IgD-negative memory B cell (primary cell): ENCODE data around the gene ADI1. TPM values are rescaled to one million over a fixed set of nuclear protein-coding genes. Genes with fewer than 3 reads are reported as not detected.
"Not testable (repeated sequence)": the region's sequence is repeated elsewhere in the genome, so short reads cannot be mapped to it uniquely, and the experiment has no call there.

Source experiments
- H3K27ac Mint-ChIP-seq, 3 donors: one replicate each; pipeline ENCODE4 v1.8.0; 2020 to 2022; ENCODE audit warnings: mild to moderate bottlenecking in 3 of 3, mixed read lengths in 3 of 3, moderate library complexity in 1 of 3
- H3K27me3 Mint-ChIP-seq: one replicate; pipeline ENCODE4 v1.8.0; 2021; ENCODE audit warnings: mixed read lengths
- H3K36me3 Mint-ChIP-seq: one replicate; pipeline ENCODE4 v1.8.0; 2020; ENCODE audit warnings: mild to moderate bottlenecking, mixed read lengths
- H3K4me1 Mint-ChIP-seq, 3 donors: one replicate each; pipeline ENCODE4 v1.8.0; 2020 to 2022; ENCODE audit warnings: mixed read lengths in 3 of 3, mild to moderate bottlenecking in 1 of 3
- H3K4me3 Mint-ChIP-seq, 4 donors: one replicate each; pipeline ENCODE4 v1.8.0; 2020 to 2022; ENCODE audit warnings: mild to moderate bottlenecking in 4 of 4, mixed read lengths in 4 of 4, moderate library complexity in 3 of 4
- H3K9me3 Mint-ChIP-seq, 3 donors: one replicate each; pipeline ENCODE4 v1.8.0; 2020 to 2021; ENCODE audit warnings: mixed read lengths in 3 of 3, mild to moderate bottlenecking in 1 of 3
- polyA plus RNA-seq: library from polyadenylated mRNA; unstranded; fragments of 300-500 nt; fragmentation: Illumina TruSeq; gene quantifications from one replicate; pipeline ENCODE4 v1.2.3, GENCODE V29; 2021

ADI1 gene
- polyA plus RNA-seq, 1 donor from 2014 or later, result 38.2 TPM

GRCh38 chr2:3517948-3518495 is 1.3 kb downstream of the ADI1 start:
- H3K4me3 Mint-ChIP-seq, result peak overlapping the region; percentile 91 to 97 (median 92)
- peaks cover 26 to 32% (median 30%) of the 10 kb centered on the region in 3 donors for H3K4me1 Mint-ChIP-seq
- H3K27ac Mint-ChIP-seq, result peak overlapping the region; percentile 89 to 99 (median 94)
- no peaks in the 10 kb centered on the region for H3K27me3 Mint-ChIP-seq
- H3K36me3 Mint-ChIP-seq, result peaks cover 18% of the 10 kb centered on the region
- peaks cover 0 to 5% (median 4%) of the 10 kb centered on the region in 3 donors for H3K9me3 Mint-ChIP-seq

GRCh38 chr2:3516831-3517230 is 2.5 kb downstream of the ADI1 start:
- H3K4me3 Mint-ChIP-seq, result peak overlapping the region in 1 of 4 donors; percentile 97
- peak overlapping the region in 1 of 3 donors; percentile 61 for H3K27ac Mint-ChIP-seq
- peaks cover 0 to 5% (median 4%) of the 10 kb centered on the region in 3 donors for H3K9me3 Mint-ChIP-seq
- peaks cover 20% of the 10 kb centered on the region for H3K36me3 Mint-ChIP-seq
- H3K4me1 Mint-ChIP-seq, result peaks cover 23 to 31% (median 26%) of the 10 kb centered on the region in 3 donors
- H3K27me3 Mint-ChIP-seq, result no peaks in the 10 kb centered on the region

GRCh38 chr2:3515438-3515837 is 3.9 kb downstream of the ADI1 start:
- Mint-ChIP-seq H3K36me3 (peaks cover 25% of the 10 kb centered on the region), H3K27ac (peak overlapping the region in 1 of 3 donors; percentile 54), H3K4me3 (peak overlapping the region in 1 of 4 donors; percentile 58), H3K4me1 (peaks cover 13 to 20% (median 13%) of the 10 kb centered on the region in 3 donors)
- not testable (repeated sequence) for H3K9me3 Mint-ChIP-seq, H3K27me3 Mint-ChIP-seq

GRCh38 chr2:3513026-3513810 is 6.1 kb downstream of the ADI1 start:
- Mint-ChIP-seq H3K9me3 (peaks cover 4 to 10% (median 5%) of the 10 kb centered on the region in 3 donors), H3K36me3 (peaks cover 36% of the 10 kb centered on the region), H3K4me1 (peaks cover 6 to 11% (median 10%) of the 10 kb centered on the region in 3 donors), H3K4me3 (no peak overlapping the region), H3K27ac (peak overlapping the region in 1 of 3 donors; percentile 16), H3K27me3 (no peaks in the 10 kb centered on the region)

GRCh38 chr2:3512086-3512485 is 7.2 kb downstream of the ADI1 start:
- peaks cover 2 to 10% (median 6%) of the 10 kb centered on the region in 3 donors for H3K4me1 Mint-ChIP-seq
- peak overlapping the region in 1 of 4 donors; percentile 6 for H3K4me3 Mint-ChIP-seq
- no peak overlapping the region for H3K27ac Mint-ChIP-seq
- H3K9me3 Mint-ChIP-seq, result peaks cover 4 to 10% (median 5%) of the 10 kb centered on the region in 3 donors
- H3K36me3 Mint-ChIP-seq, result peaks cover 43% of the 10 kb centered on the region
- H3K27me3 Mint-ChIP-seq, result no peaks in the 10 kb centered on the region

- Mint-ChIP-seq H3K27ac (no peak overlapping the region), H3K36me3 (peaks cover 26% of the 10 kb centered on the region)
Measured at GRCh38 chr2:3505771-3506170, 13.6 kb downstream of the ADI1 start.

GRCh38 chr2:3504741-3505140 is 14.6 kb downstream of the ADI1 start:
- H3K9me3 Mint-ChIP-seq, result peaks cover 0 to 5% (median 3%) of the 10 kb centered on the region in 3 donors
- H3K27ac Mint-ChIP-seq, result no peak overlapping the region
- peaks cover 22% of the 10 kb centered on the region for H3K36me3 Mint-ChIP-seq
- H3K4me3 Mint-ChIP-seq, result no peak overlapping the region
- peaks cover 0 to 4% (median 3%) of the 10 kb centered on the region in 3 donors for H3K4me1 Mint-ChIP-seq
- no peaks in the 10 kb centered on the region for H3K27me3 Mint-ChIP-seq

More at GRCh38 chr2:3505771-3506170, 13.6 kb downstream of the ADI1 start:
- Mint-ChIP-seq H3K4me1 (peaks cover 0 to 4% (median 3%) of the 10 kb centered on the region in 3 donors), H3K9me3 (peaks cover 0 to 5% (median 5%) of the 10 kb centered on the region in 3 donors), H3K4me3 (no peak overlapping the region), H3K27me3 (no peaks in the 10 kb centered on the region)

GRCh38 chr2:3503483-3503882 is 15.8 kb downstream of the ADI1 start:
- Mint-ChIP-seq H3K4me3 (no peak overlapping the region), H3K36me3 (peaks cover 25% of the 10 kb centered on the region), H3K27ac (no peak overlapping the region), H3K4me1 (peaks cover 0 to 3% (median 2%) of the 10 kb centered on the region in 3 donors), H3K27me3 (no peaks in the 10 kb centered on the region), H3K9me3 (peaks cover 0 to 2% (median 2%) of the 10 kb centered on the region in 3 donors)

GRCh38 chr2:3503046-3503445 is 16.3 kb downstream of the ADI1 start:
- H3K27ac Mint-ChIP-seq, result peak overlapping the region in 1 of 3 donors; percentile 63
- peaks cover 22% of the 10 kb centered on the region for H3K36me3 Mint-ChIP-seq
- H3K9me3 Mint-ChIP-seq, result peaks cover 0 to 2% (median 0%) of the 10 kb centered on the region in 3 donors
- H3K27me3 Mint-ChIP-seq, result no peaks in the 10 kb centered on the region
- H3K4me3 Mint-ChIP-seq, result no peak overlapping the region
- peaks cover 0 to 3% (median 0%) of the 10 kb centered on the region in 3 donors for H3K4me1 Mint-ChIP-seq

- peaks cover 0 to 2% (median 0%) of the 10 kb centered on the region in 3 donors for H3K9me3 Mint-ChIP-seq
- H3K27ac Mint-ChIP-seq, result no peak overlapping the region
- H3K4me1 Mint-ChIP-seq, result peaks cover 0 to 3% (median 0%) of the 10 kb centered on the region in 3 donors
- H3K27me3 Mint-ChIP-seq, result no peaks in the 10 kb centered on the region
- H3K4me3 Mint-ChIP-seq, result no peak overlapping the region
- H3K36me3 Mint-ChIP-seq, result peaks cover 24% of the 10 kb centered on the region
Measured at GRCh38 chr2:3500326-3500899, 18.9 kb downstream of the ADI1 start.

- peaks cover 19% of the 10 kb centered on the region for H3K36me3 Mint-ChIP-seq
- peaks cover 0 to 2% (median 0%) of the 10 kb centered on the region in 3 donors for H3K9me3 Mint-ChIP-seq
- H3K27me3 Mint-ChIP-seq, result no peaks in the 10 kb centered on the region
- H3K4me1 Mint-ChIP-seq, result peaks cover 0 to 1% (median 0%) of the 10 kb centered on the region in 3 donors
- H3K27ac Mint-ChIP-seq, result peak overlapping the region in 1 of 3 donors; percentile 31
- H3K4me3 Mint-ChIP-seq, result no peak overlapping the region
Measured at GRCh38 chr2:3498783-3499394, 20.4 kb downstream of the ADI1 start.

- not testable (repeated sequence) for H3K27ac Mint-ChIP-seq, H3K9me3 Mint-ChIP-seq, H3K27me3 Mint-ChIP-seq, H3K4me1 Mint-ChIP-seq, H3K4me3 Mint-ChIP-seq
- H3K36me3 Mint-ChIP-seq, result peaks cover 17% of the 10 kb centered on the region
Measured at GRCh38 chr2:3496708-3497080, 22.6 kb downstream of the ADI1 start.

- Mint-ChIP-seq H3K9me3 (no peaks in the 10 kb centered on the region), H3K27me3 (no peaks in the 10 kb centered on the region), H3K27ac (peak overlapping the region in 1 of 3 donors; percentile 62), H3K4me3 (no peak overlapping the region), H3K4me1 (no peaks in the 10 kb centered on the region), H3K36me3 (peaks cover 17% of the 10 kb centered on the region)
Measured at GRCh38 chr2:3494984-3495666, 24.2 kb downstream of the ADI1 start.

GRCh38 chr2:3493615-3494007 is 25.7 kb downstream of the ADI1 start:
- peaks cover 9% of the 10 kb centered on the region for H3K36me3 Mint-ChIP-seq
- no peaks in the 10 kb centered on the region for H3K4me1 Mint-ChIP-seq
- H3K9me3 Mint-ChIP-seq, result no peaks in the 10 kb centered on the region
- no peak overlapping the region for H3K4me3 Mint-ChIP-seq
- H3K27me3 Mint-ChIP-seq, result no peaks in the 10 kb centered on the region
- no peak overlapping the region for H3K27ac Mint-ChIP-seq
